Natural killer cell treated with Interleukin-12 subunit alpha and Interleukin-12 subunit beta and Interleukin-15 and Interleukin-18, amount 100 ng/mL, for 72 hours (primary cell): Measurements from ENCODE around the gene ALDH1L1. TPM values are rescaled to one million over a fixed set of nuclear protein-coding genes. Genes with fewer than 3 reads are reported as not detected.
"Not testable (repeated sequence)": the region's sequence is repeated elsewhere in the genome, so short reads cannot be mapped to it uniquely, and the experiment has no call there.

Experiments used
- ATAC-seq, 2 donors: fragments of 150-1000 bp; cut with Tn5 transposase in 1 of 2; sonication (Bioruptor Pico), chemical (Tn5 transposase) in 1 of 2; 2 replicates each; pipeline ENCODE4 v1.10.0; 2021
- DNase-seq: peaks from one replicate; pipeline ENCODE4 v3.0.0; 2022; ENCODE audit warnings: low spot score
- H3K27ac Mint-ChIP-seq, 2 donors: 1 replicate in 1 of 2; 2 replicates in 1 of 2; pipeline ENCODE4 v1.8.0; 2022; ENCODE audit warnings: mixed read lengths in 2 of 2, mild to moderate bottlenecking in 1 of 2, moderate library complexity in 1 of 2
- H3K27me3 Mint-ChIP-seq, 2 donors: 1 replicate in 1 of 2; 2 replicates in 1 of 2; pipeline ENCODE4 v1.8.0; 2022; ENCODE audit warnings: mixed read lengths in 2 of 2
- H3K36me3 Mint-ChIP-seq: one replicate; pipeline ENCODE4 v1.8.0; 2022; ENCODE audit warnings: mixed read lengths
- H3K4me1 Mint-ChIP-seq, 2 donors: 1 replicate in 1 of 2; 2 replicates in 1 of 2; pipeline ENCODE4 v1.8.0; 2022; ENCODE audit warnings: low read depth in 2 of 2, mixed read lengths in 2 of 2, mild to moderate bottlenecking in 1 of 2
- H3K4me3 Mint-ChIP-seq: one replicate; pipeline ENCODE4 v1.8.0; 2022; ENCODE audit warnings: mixed read lengths
- H3K9me3 Mint-ChIP-seq: 2 replicates; pipeline ENCODE4 v1.8.0; 2022; ENCODE audit warnings: mixed read lengths
- total RNA-seq, 2 donors: library from RNA; stranded (reverse); gene quantifications; one replicate each; pipeline ENCODE4 v1.2.3, GENCODE V29; 2022

Gene ALDH1L1
- total RNA-seq, 2 donors from 2014 or later, result not detected

- Mint-ChIP-seq H3K4me3 (no peak overlapping the region), H3K36me3 (no peaks in the 10 kb centered on the region), H3K9me3 (no peaks in the 10 kb centered on the region), H3K4me1 (no peaks in the 10 kb centered on the region), H3K27me3 (peaks cover 0 to 4% of the 10 kb centered on the region in 2 donors), H3K27ac (no peak overlapping the region)
- peak; percentile 45 for DNase-seq
- no peak for ATAC-seq
These were observed 76.3 kb downstream of the ALDH1L1 start for GRCh38 chr3:126104028-126104635.

GRCh38 chr3:126103121-126104027, 77.0 kb downstream of the ALDH1L1 start:
- Mint-ChIP-seq H3K36me3 (no peaks in the 10 kb centered on the region), H3K27ac (no peak overlapping the region), H3K4me3 (no peak overlapping the region), H3K9me3 (no peaks in the 10 kb centered on the region), H3K4me1 (no peaks in the 10 kb centered on the region), H3K27me3 (peaks cover 0 to 4% of the 10 kb centered on the region in 2 donors)
- ATAC-seq (no peak), DNase-seq (peak; percentile 42)

GRCh38 chr3:126102530-126102951, 77.8 kb downstream of the ALDH1L1 start:
- Mint-ChIP-seq H3K4me3 (no peak overlapping the region), H3K9me3 (no peaks in the 10 kb centered on the region), H3K4me1 (no peaks in the 10 kb centered on the region), H3K36me3 (no peaks in the 10 kb centered on the region), H3K27ac (no peak overlapping the region), H3K27me3 (peaks cover 0 to 4% of the 10 kb centered on the region in 2 donors)
- DNase-seq (no peak), ATAC-seq (no peak)

- no peaks in the 10 kb centered on the region for H3K36me3 Mint-ChIP-seq
- H3K4me3 Mint-ChIP-seq, result no peak overlapping the region
- H3K4me1 Mint-ChIP-seq, result no peaks in the 10 kb centered on the region
- H3K27me3 Mint-ChIP-seq, result peaks cover 0 to 4% of the 10 kb centered on the region in 2 donors
- H3K9me3 Mint-ChIP-seq, result no peaks in the 10 kb centered on the region
- ATAC-seq, result no peak
- DNase-seq, result peak; percentile 32
- no peak overlapping the region for H3K27ac Mint-ChIP-seq
These were observed 78.4 kb downstream of the ALDH1L1 start for GRCh38 chr3:126102011-126102410.

- no peak overlapping the region for H3K27ac Mint-ChIP-seq
- no peaks in the 10 kb centered on the region for H3K36me3 Mint-ChIP-seq
- ATAC-seq, result no peak
These were observed 78.8 kb downstream of the ALDH1L1 start for GRCh38 chr3:126101521-126101982.

GRCh38 chr3:126100634-126101301, 79.6 kb downstream of the ALDH1L1 start:
- H3K27ac Mint-ChIP-seq, result no peak overlapping the region
- H3K4me3 Mint-ChIP-seq, result no peak overlapping the region
- DNase-seq (peak; percentile 50), ATAC-seq (no peak)
- peaks cover 0 to 4% of the 10 kb centered on the region in 2 donors for H3K27me3 Mint-ChIP-seq
- H3K4me1 Mint-ChIP-seq, result no peaks in the 10 kb centered on the region
- H3K36me3 Mint-ChIP-seq, result peaks cover under 1% of the 10 kb centered on the region
- peaks cover 3% of the 10 kb centered on the region for H3K9me3 Mint-ChIP-seq

More at GRCh38 chr3:126101521-126101982, 78.8 kb downstream of the ALDH1L1 start:
- peaks cover 3% of the 10 kb centered on the region for H3K9me3 Mint-ChIP-seq
- H3K27me3 Mint-ChIP-seq, result peaks cover 0 to 4% of the 10 kb centered on the region in 2 donors
- no peaks in the 10 kb centered on the region for H3K4me1 Mint-ChIP-seq
- no peak overlapping the region for H3K4me3 Mint-ChIP-seq
- peak; percentile 38 for DNase-seq

GRCh38 chr3:126100269-126100633, 80.1 kb downstream of the ALDH1L1 start:
- ATAC-seq, result no peak
- peaks cover 6% of the 10 kb centered on the region for H3K36me3 Mint-ChIP-seq
- H3K4me3 Mint-ChIP-seq, result no peak overlapping the region
- DNase-seq, result no peak
- H3K27me3 Mint-ChIP-seq, result peaks cover 0 to 4% of the 10 kb centered on the region in 2 donors
- H3K27ac Mint-ChIP-seq, result no peak overlapping the region
- no peaks in the 10 kb centered on the region for H3K4me1 Mint-ChIP-seq
- peaks cover 7% of the 10 kb centered on the region for H3K9me3 Mint-ChIP-seq

- no peaks in the 10 kb centered on the region for H3K4me1 Mint-ChIP-seq
- H3K4me3 Mint-ChIP-seq, result no peak overlapping the region
- peaks cover 11% of the 10 kb centered on the region for H3K9me3 Mint-ChIP-seq
- ATAC-seq (no peak), DNase-seq (no peak)
- peaks cover 0 to 6% of the 10 kb centered on the region in 2 donors for H3K27me3 Mint-ChIP-seq
- H3K36me3 Mint-ChIP-seq, result peaks cover 14% of the 10 kb centered on the region
- no peak overlapping the region for H3K27ac Mint-ChIP-seq
These were observed 82.0 kb downstream of the ALDH1L1 start for GRCh38 chr3:126098391-126098858.

GRCh38 chr3:126097801-126098200, 82.6 kb downstream of the ALDH1L1 start:
- Mint-ChIP-seq H3K4me3 (no peak overlapping the region), H3K27ac (no peak overlapping the region), H3K27me3 (peaks cover 0 to 6% of the 10 kb centered on the region in 2 donors), H3K4me1 (no peaks in the 10 kb centered on the region), H3K9me3 (peaks cover 11% of the 10 kb centered on the region), H3K36me3 (peaks cover 14% of the 10 kb centered on the region)
- no peak for DNase-seq
- ATAC-seq, result no peak

- not testable (repeated sequence) for H3K4me3 Mint-ChIP-seq, H3K27ac Mint-ChIP-seq, H3K27me3 Mint-ChIP-seq, DNase-seq, H3K4me1 Mint-ChIP-seq, ATAC-seq
- Mint-ChIP-seq H3K9me3 (peaks cover 11% of the 10 kb centered on the region), H3K36me3 (peaks cover 14% of the 10 kb centered on the region)
These were observed 84.1 kb downstream of the ALDH1L1 start for GRCh38 chr3:126096274-126096673.

GRCh38 chr3:126092128-126092527, 88.3 kb downstream of the ALDH1L1 start:
- not testable (repeated sequence) for ATAC-seq, H3K27ac Mint-ChIP-seq, H3K27me3 Mint-ChIP-seq, H3K4me3 Mint-ChIP-seq, DNase-seq, H3K4me1 Mint-ChIP-seq
- Mint-ChIP-seq H3K9me3 (peaks cover 11% of the 10 kb centered on the region), H3K36me3 (peaks cover 14% of the 10 kb centered on the region)

- peaks cover 0 to 2% of the 10 kb centered on the region in 2 donors for H3K27me3 Mint-ChIP-seq
- no peak overlapping the region for H3K4me3 Mint-ChIP-seq
- H3K4me1 Mint-ChIP-seq, result peaks cover 20 to 23% of the 10 kb centered on the region in 2 donors
- ATAC-seq, result no peak
- H3K9me3 Mint-ChIP-seq, result no peaks in the 10 kb centered on the region
- no peak overlapping the region for H3K27ac Mint-ChIP-seq
- no peaks in the 10 kb centered on the region for H3K36me3 Mint-ChIP-seq
- no peak for DNase-seq
These were observed 92.7 kb downstream of the ALDH1L1 start for GRCh38 chr3:126087552-126088175.

GRCh38 chr3:126085841-126086240, 94.5 kb downstream of the ALDH1L1 start:
- DNase-seq (no peak), ATAC-seq (no peak)
- Mint-ChIP-seq H3K9me3 (no peaks in the 10 kb centered on the region), H3K36me3 (no peaks in the 10 kb centered on the region), H3K4me1 (peaks cover 20 to 23% of the 10 kb centered on the region in 2 donors), H3K27me3 (no peaks in the 10 kb centered on the region), H3K4me3 (peak overlapping the region; percentile 73), H3K27ac (peak overlapping the region; percentile 66 to 69)
